ENCODE measurements around the gene TM7SF2.

- no peak for TF ChIP-seq CTCF (IDR thresholded peaks at IDR 0.05)
- TF ChIP-seq POLR2A (IDR thresholded peaks at IDR 0.05) = no peak
Observed at GRCh38 chr11:65152122-65152521, 40.5 kb downstream of the TM7SF2 start.
